ENCODE measurements around the gene MLH1.
"Not testable (repeated sequence)": the region's sequence is repeated elsewhere in the genome, so short reads cannot be mapped to it uniquely, and the experiment has no call there.

The MLH1 gene

DNA sequence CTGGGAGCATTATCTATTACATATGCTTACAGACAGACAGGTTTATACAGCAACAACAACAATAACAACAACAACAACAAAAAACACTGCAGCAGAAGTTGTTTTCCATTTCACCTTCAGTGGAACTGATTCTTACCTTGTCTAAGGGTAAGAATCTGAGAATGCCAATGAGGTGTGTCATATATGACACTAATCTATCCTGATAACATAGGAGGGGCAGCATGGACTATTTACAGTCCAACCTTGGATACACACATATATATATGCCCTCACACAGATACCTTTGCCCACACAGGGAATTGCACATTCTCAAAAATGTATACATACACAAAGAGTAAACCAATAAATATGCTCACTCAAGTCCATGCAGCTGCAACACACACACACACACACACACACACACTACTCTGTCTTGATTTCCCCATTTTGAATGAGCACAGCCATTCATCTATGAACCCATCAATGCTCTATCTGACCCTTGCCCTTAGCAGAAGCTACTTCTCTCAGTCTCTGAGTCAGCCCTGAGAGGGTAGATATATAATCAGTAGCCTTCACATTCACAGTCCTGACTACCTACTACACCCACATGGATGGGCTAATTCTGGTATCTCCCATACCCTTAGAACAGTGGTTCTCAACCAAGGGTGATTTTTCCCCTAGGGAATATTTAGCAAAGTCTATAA lies 38.7 kb upstream of the MLH1 start:
- TF ChIP-seq, protein P1, sequence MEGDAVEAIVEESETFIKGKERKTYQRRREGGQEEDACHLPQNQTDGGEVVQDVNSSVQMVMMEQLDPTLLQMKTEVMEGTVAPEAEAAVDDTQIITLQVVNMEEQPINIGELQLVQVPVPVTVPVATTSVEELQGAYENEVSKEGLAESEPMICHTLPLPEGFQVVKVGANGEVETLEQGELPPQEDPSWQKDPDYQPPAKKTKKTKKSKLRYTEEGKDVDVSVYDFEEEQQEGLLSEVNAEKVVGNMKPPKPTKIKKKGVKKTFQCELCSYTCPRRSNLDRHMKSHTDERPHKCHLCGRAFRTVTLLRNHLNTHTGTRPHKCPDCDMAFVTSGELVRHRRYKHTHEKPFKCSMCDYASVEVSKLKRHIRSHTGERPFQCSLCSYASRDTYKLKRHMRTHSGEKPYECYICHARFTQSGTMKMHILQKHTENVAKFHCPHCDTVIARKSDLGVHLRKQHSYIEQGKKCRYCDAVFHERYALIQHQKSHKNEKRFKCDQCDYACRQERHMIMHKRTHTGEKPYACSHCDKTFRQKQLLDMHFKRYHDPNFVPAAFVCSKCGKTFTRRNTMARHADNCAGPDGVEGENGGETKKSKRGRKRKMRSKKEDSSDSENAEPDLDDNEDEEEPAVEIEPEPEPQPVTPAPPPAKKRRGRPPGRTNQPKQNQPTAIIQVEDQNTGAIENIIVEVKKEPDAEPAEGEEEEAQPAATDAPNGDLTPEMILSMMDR (IDR thresholded peaks at IDR 0.05; ENCODE audit: borderline replicate concordance, insufficient read depth, low read depth, low read length), result no peak
- H3K4me3 ChIP-seq (ENCODE audit: low read depth, low read length), result no peak overlapping the region

DNA sequence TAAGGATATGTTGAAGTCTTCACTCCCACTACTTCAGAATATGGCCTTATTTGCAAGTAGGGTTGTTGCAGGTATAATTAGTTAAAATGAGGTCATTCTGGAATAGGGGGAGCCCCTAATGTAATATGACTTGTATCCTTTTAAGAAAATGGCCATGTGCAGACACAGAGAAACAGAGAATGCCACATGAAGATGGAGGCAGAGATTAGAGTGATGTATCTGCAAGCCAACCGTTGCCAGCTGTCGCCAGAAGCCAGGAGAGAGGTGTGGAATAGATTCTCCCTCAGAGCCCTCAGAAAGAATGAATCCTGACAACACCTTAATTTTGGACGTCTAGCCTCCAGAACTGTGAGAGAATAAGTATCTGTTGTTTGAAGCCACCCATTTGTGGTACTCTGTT lies 37.2 kb upstream of the MLH1 start:
- TF ChIP-seq, protein P1 (IDR thresholded peaks at IDR 0.05; ENCODE audit: borderline replicate concordance, insufficient read depth, low read depth, low read length), result no peak
- no peak overlapping the region for H3K4me3 ChIP-seq (ENCODE audit: low read depth, low read length)

DNA sequence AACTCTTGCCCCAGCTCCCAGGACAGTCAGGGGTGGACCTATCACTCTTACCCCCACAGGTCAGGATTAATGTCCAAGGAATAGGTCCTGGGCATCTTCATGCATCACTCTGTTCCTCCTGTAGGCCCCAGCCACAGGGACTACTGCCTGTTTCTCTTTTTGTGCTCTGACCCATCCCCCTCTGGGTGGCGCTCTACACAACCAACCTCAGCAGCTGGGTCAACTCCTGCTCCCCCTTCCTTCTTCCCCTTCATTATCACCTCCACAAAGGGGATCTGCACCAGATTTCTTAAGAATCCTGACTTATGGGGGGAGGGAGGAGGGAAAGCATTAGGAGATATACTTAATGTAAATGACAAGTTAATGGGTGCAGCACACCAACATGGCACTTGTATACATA lies 36.3 kb upstream of the MLH1 start:
- TF ChIP-seq, protein P1 (IDR thresholded peaks at IDR 0.05; ENCODE audit: borderline replicate concordance, insufficient read depth, low read depth, low read length), result peak; percentile 22; the same call in 1 of the 2 replicates
- no peak overlapping the region for H3K4me3 ChIP-seq (ENCODE audit: low read depth, low read length)

GRCh38 chr3:36957862-36958686 lies 35.2 kb upstream of the MLH1 start:
- no peak overlapping the region for H3K4me3 ChIP-seq (ENCODE audit: low read depth, low read length)
- TF ChIP-seq, protein P1 (IDR thresholded peaks at IDR 0.05; ENCODE audit: borderline replicate concordance, insufficient read depth, low read depth, low read length), result no peak

- no peak overlapping the region for H3K4me3 ChIP-seq (ENCODE audit: low read depth, low read length)
- TF ChIP-seq, protein P1 (IDR thresholded peaks at IDR 0.05; ENCODE audit: borderline replicate concordance, insufficient read depth, low read depth, low read length), result no peak
These were observed 33.5 kb upstream of the MLH1 start for GRCh38 chr3:36959821-36960220.

DNA sequence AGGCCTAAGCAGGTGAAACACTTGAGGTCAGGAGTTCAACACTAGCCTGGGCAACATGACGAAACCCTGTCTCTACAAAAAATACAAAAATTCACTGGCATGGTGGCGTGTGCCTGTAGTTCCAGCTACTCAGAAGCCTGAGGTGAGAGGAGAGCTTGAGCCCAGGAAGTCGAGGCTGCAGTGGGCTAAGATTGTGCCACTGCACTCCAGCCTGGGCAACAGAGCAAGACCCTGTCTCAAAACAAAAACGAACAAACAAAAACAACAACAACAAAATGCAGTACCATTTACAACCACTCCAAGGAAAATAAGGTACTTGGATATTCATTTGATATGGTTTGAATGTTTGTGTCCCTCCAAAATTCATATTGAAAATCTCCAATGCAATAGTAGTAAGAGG lies 32.8 kb upstream of the MLH1 start:
- no peak overlapping the region for H3K4me3 ChIP-seq (ENCODE audit: low read depth, low read length)
- TF ChIP-seq, protein P1 (IDR thresholded peaks at IDR 0.05; ENCODE audit: borderline replicate concordance, insufficient read depth, low read depth, low read length), result 0 out of 2 replicates have a peak, but pooled peaks have one; percentile 4

- not testable (repeated sequence) for H3K4me3 ChIP-seq (ENCODE audit: low read depth, low read length)
These were observed 30.3 kb upstream of the MLH1 start for GRCh38 chr3:36963008-36963407.

All from GM12875 (cell line).